Naive thymus-derived CD8-positive, alpha-beta T cell (primary cell): ENCODE data around the gene MIPOL1. TPM values are rescaled to one million over a fixed set of nuclear protein-coding genes. Genes with fewer than 3 reads are reported as not detected.
"Not testable (repeated sequence)": the region's sequence is repeated elsewhere in the genome, so short reads cannot be mapped to it uniquely, and the experiment has no call there.

Source experiments
- ATAC-seq, 2 donors: fragments of 150-1000 bp; cut with Tn5 transposase in 1 of 2; sonication (Bioruptor Pico), chemical (Tn5 transposase) in 1 of 2; 1 replicate in 1 of 2; 2 replicates in 1 of 2; pipeline ENCODE4 v1.10.0; 2021; ENCODE audit warnings: mild to moderate bottlenecking in 2 of 2, moderate library complexity in 2 of 2
- POLR2A ChIA-PET: fragments of 350-600 bp; sonication (Branson Sonifier 250); formaldehyde crosslinking; loops from one replicate; lab custom pipeline; 2021; ENCODE audit warnings: antibody characterized with exemption; lab: Charles Lee
- DNase-seq, 10 donors: peaks; one replicate each; pipeline versions ENCODE4 v3.0.0 to v3.0.0-alpha.2; 2020 to 2022
- H3K27ac Mint-ChIP-seq, 10 donors: one replicate each; pipeline ENCODE4 v1.8.0; 2020 to 2022; ENCODE audit warnings: mild to moderate bottlenecking in 10 of 10, mixed read lengths in 10 of 10, moderate library complexity in 4 of 10, inconsistent platforms in 1 of 10
- H3K27me3 Mint-ChIP-seq, 5 donors: one replicate each; pipeline ENCODE4 v1.8.0; 2021 to 2022; ENCODE audit warnings: mixed read lengths in 5 of 5
- H3K36me3 Mint-ChIP-seq, 3 donors: one replicate each; pipeline ENCODE4 v1.8.0; 2020 to 2022; ENCODE audit warnings: mixed read lengths in 3 of 3, mild to moderate bottlenecking in 2 of 3, inconsistent platforms in 1 of 3
- H3K4me1 Mint-ChIP-seq, 4 donors: one replicate each; pipeline ENCODE4 v1.8.0; 2021 to 2022; ENCODE audit warnings: mixed read lengths in 4 of 4
- H3K4me3 Mint-ChIP-seq, 10 donors: one replicate each; pipeline ENCODE4 v1.8.0; 2020 to 2022; ENCODE audit warnings: mild to moderate bottlenecking in 10 of 10, mixed read lengths in 10 of 10, moderate library complexity in 6 of 10, inconsistent platforms in 1 of 10
- H3K9me3 Mint-ChIP-seq, 9 donors: one replicate each; pipeline ENCODE4 v1.8.0; 2020 to 2022; ENCODE audit warnings: mixed read lengths in 9 of 9, mild to moderate bottlenecking in 3 of 9, inconsistent platforms in 1 of 9, moderate library complexity in 1 of 9
- polyA plus RNA-seq, 3 donors: library from polyadenylated mRNA; unstranded; fragments of 300-500 nt; fragmentation: Illumina TruSeq; gene quantifications; one replicate each; pipeline ENCODE4 v1.2.3, GENCODE V29; 2021
- total RNA-seq, 8 experiments: library from RNA in 2 of 8; stranded (reverse) in 2 of 8; gene quantifications; one replicate each; pipeline ENCODE4 v1.2.3 and lab custom pipeline; 2021 to 2026

MIPOL1 gene
- total and polyA plus RNA-seq, 5 experiments from 2014 or later, result not detected

- Mint-ChIP-seq H3K27me3 (peaks cover 7 to 32% (median 17%) of the 10 kb centered on the region in 5 donors), H3K36me3 (no peaks in the 10 kb centered on the region), H3K9me3 (peaks cover 0 to 16% (median 7%) of the 10 kb centered on the region in 9 donors), H3K27ac (no peak overlapping the region), H3K4me3 (no peak overlapping the region), H3K4me1 (peaks cover 7 to 16% (median 14%) of the 10 kb centered on the region in 4 donors)
- ATAC-seq, result no peak
- POLR2A ChIA-PET, result no interaction called here
- no peak for DNase-seq
Measured at GRCh38 chr14:37195327-37195726, 2.4 kb upstream of the MIPOL1 start.

GRCh38 chr14:37196604-37197420 is 925 bp upstream of the MIPOL1 start:
- ATAC-seq, result no peak
- no peak for DNase-seq
- Mint-ChIP-seq H3K9me3 (peaks cover 0 to 7% (median 4%) of the 10 kb centered on the region in 9 donors), H3K4me3 (peak overlapping the region; percentile 28 to 70 (median 64)), H3K27me3 (peaks cover 7 to 32% (median 17%) of the 10 kb centered on the region in 5 donors), H3K27ac (no peak overlapping the region), H3K4me1 (peaks cover 7 to 16% (median 14%) of the 10 kb centered on the region in 4 donors), H3K36me3 (no peaks in the 10 kb centered on the region)
- POLR2A ChIA-PET, result no interaction called here

GRCh38 chr14:37198273-37198598 is 499 bp downstream of the MIPOL1 start:
- Mint-ChIP-seq H3K4me3 (peak overlapping the region in 9 of 10 donors; percentile 21 to 74 (median 62)), H3K9me3 (peaks cover 0 to 7% (median 3%) of the 10 kb centered on the region in 9 donors), H3K27ac (no peak overlapping the region), H3K36me3 (peaks cover 0 to 2% (median 0%) of the 10 kb centered on the region in 3 donors), H3K4me1 (peaks cover 7 to 16% (median 14%) of the 10 kb centered on the region in 4 donors), H3K27me3 (peaks cover 7 to 32% (median 17%) of the 10 kb centered on the region in 5 donors)
- ATAC-seq (no peak), DNase-seq (no peak)
- POLR2A ChIA-PET, result no interaction called here

GRCh38 chr14:37198907-37199306 is 1.2 kb downstream of the MIPOL1 start:
- ATAC-seq (no peak), DNase-seq (no peak)
- peaks cover 0 to 2% (median 0%) of the 10 kb centered on the region in 3 donors for H3K36me3 Mint-ChIP-seq
- H3K9me3 Mint-ChIP-seq, result peaks cover 0 to 8% (median 3%) of the 10 kb centered on the region in 9 donors
- POLR2A ChIA-PET, result no interaction called here
- peaks cover 7 to 32% (median 17%) of the 10 kb centered on the region in 5 donors for H3K27me3 Mint-ChIP-seq
- H3K4me3 Mint-ChIP-seq, result peak overlapping the region in 3 of 10 donors; percentile 62 to 70 (median 64)
- H3K4me1 Mint-ChIP-seq, result peaks cover 7 to 16% (median 14%) of the 10 kb centered on the region in 4 donors
- H3K27ac Mint-ChIP-seq, result no peak overlapping the region

GRCh38 chr14:37201724-37202123 is 4.0 kb downstream of the MIPOL1 start:
- DNase-seq (no peak), ATAC-seq (no peak)
- Mint-ChIP-seq H3K4me1 (peaks cover 7 to 16% (median 14%) of the 10 kb centered on the region in 4 donors), H3K27me3 (peaks cover 3 to 22% (median 10%) of the 10 kb centered on the region in 5 donors), H3K4me3 (no peak overlapping the region), H3K9me3 (peaks cover 0 to 22% (median 9%) of the 10 kb centered on the region in 9 donors), H3K36me3 (peaks cover 0 to 2% (median 0%) of the 10 kb centered on the region in 3 donors), H3K27ac (no peak overlapping the region)
- POLR2A ChIA-PET, result no interaction called here

GRCh38 chr14:37202265-37202664 is 4.5 kb downstream of the MIPOL1 start:
- Mint-ChIP-seq H3K9me3 (peaks cover 0 to 28% (median 10%) of the 10 kb centered on the region in 9 donors), H3K36me3 (peaks cover 0 to 3% (median 2%) of the 10 kb centered on the region in 3 donors), H3K4me1 (peaks cover 7 to 14% (median 12%) of the 10 kb centered on the region in 4 donors), H3K27me3 (peaks cover 3 to 16% (median 9%) of the 10 kb centered on the region in 5 donors), H3K27ac (no peak overlapping the region), H3K4me3 (no peak overlapping the region)
- no peak for ATAC-seq
- POLR2A ChIA-PET, result no interaction called here
- no peak for DNase-seq

GRCh38 chr14:37202812-37203211 is 5.1 kb downstream of the MIPOL1 start:
- Mint-ChIP-seq H3K27ac (no peak overlapping the region), H3K4me1 (peaks cover 5 to 8% (median 8%) of the 10 kb centered on the region in 4 donors), H3K36me3 (peaks cover 0 to 4% (median 2%) of the 10 kb centered on the region in 3 donors), H3K9me3 (peaks cover 0 to 29% (median 11%) of the 10 kb centered on the region in 9 donors), H3K4me3 (no peak overlapping the region), H3K27me3 (peaks cover 0 to 11% (median 5%) of the 10 kb centered on the region in 5 donors)
- DNase-seq (no peak), ATAC-seq (no peak)
- POLR2A ChIA-PET, result no interaction called here

- POLR2A ChIA-PET, result no interaction called here
- Mint-ChIP-seq H3K4me1 (peaks cover 1 to 2% (median 2%) of the 10 kb centered on the region in 4 donors), H3K27ac (no peak overlapping the region), H3K27me3 (peaks cover 0 to 6% (median 4%) of the 10 kb centered on the region in 5 donors), H3K4me3 (no peak overlapping the region), H3K36me3 (peaks cover 0 to 4% (median 2%) of the 10 kb centered on the region in 3 donors), H3K9me3 (peaks cover 0 to 29% (median 11%) of the 10 kb centered on the region in 9 donors)
- no peak for DNase-seq
- ATAC-seq, result no peak
Measured at GRCh38 chr14:37203423-37203822, 5.7 kb downstream of the MIPOL1 start.

GRCh38 chr14:37205623-37206605 is 8.2 kb downstream of the MIPOL1 start:
- H3K4me1 Mint-ChIP-seq, DNase-seq, POLR2A ChIA-PET, H3K27ac Mint-ChIP-seq, H3K36me3 Mint-ChIP-seq, H3K27me3 Mint-ChIP-seq, ATAC-seq, H3K4me3 Mint-ChIP-seq: not testable (repeated sequence)
- peaks cover 0 to 29% (median 13%) of the 10 kb centered on the region in 9 donors for H3K9me3 Mint-ChIP-seq

- H3K27ac Mint-ChIP-seq, H3K4me3 Mint-ChIP-seq, DNase-seq, POLR2A ChIA-PET, H3K27me3 Mint-ChIP-seq, H3K36me3 Mint-ChIP-seq, H3K4me1 Mint-ChIP-seq, ATAC-seq: not testable (repeated sequence)
- peaks cover 0 to 26% (median 9%) of the 10 kb centered on the region in 9 donors for H3K9me3 Mint-ChIP-seq
Measured at GRCh38 chr14:37209617-37210016, 11.9 kb downstream of the MIPOL1 start.

GRCh38 chr14:37210448-37210847 is 12.7 kb downstream of the MIPOL1 start:
- ATAC-seq (no peak), DNase-seq (no peak)
- Mint-ChIP-seq H3K27me3 (peaks cover 0 to 6% (median 0%) of the 10 kb centered on the region in 5 donors), H3K36me3 (peaks cover 0 to 4% (median 0%) of the 10 kb centered on the region in 3 donors), H3K4me3 (no peak overlapping the region), H3K9me3 (peaks cover 4 to 22% (median 6%) of the 10 kb centered on the region in 9 donors), H3K4me1 (no peaks in the 10 kb centered on the region), H3K27ac (no peak overlapping the region)
- POLR2A ChIA-PET, result no interaction called here

- no peak for ATAC-seq
- Mint-ChIP-seq H3K27ac (no peak overlapping the region), H3K9me3 (peaks cover 0 to 18% (median 6%) of the 10 kb centered on the region in 9 donors), H3K4me3 (no peak overlapping the region), H3K36me3 (no peaks in the 10 kb centered on the region), H3K27me3 (peaks cover 0 to 5% (median 0%) of the 10 kb centered on the region in 5 donors), H3K4me1 (no peaks in the 10 kb centered on the region)
- no peak for DNase-seq
- POLR2A ChIA-PET, result no interaction called here
Measured at GRCh38 chr14:37213016-37213415, 15.3 kb downstream of the MIPOL1 start.
